K562 (cell line): ENCODE measurements around the gene NUDT22. TPM values are rescaled to one million over a fixed set of nuclear protein-coding genes. Genes with fewer than 3 reads are reported as not detected.

Source experiments
- CBFA2T2 ChIP-seq: fragments of 450-650 bp; conservative IDR thresholded peaks from 2 replicates; pipeline ENCODE4 v1.6.1; 2017; ENCODE audit warnings: mild to moderate bottlenecking
- CBX2 ChIP-seq: fragments of 200-600 bp; sonication (generic); IDR thresholded peaks from one replicate; pipeline ENCODE4 v1.6.1; 2012; ENCODE audit warnings: mild to moderate bottlenecking, low read length, inconsistent platforms; ENCODE audit not compliant: insufficient read depth, poor library complexity, severe bottlenecking
- CREB1 ChIP-seq, 2 experiments: sonication (generic) in 1 of 2; formaldehyde crosslinking in 1 of 2; IDR thresholded peaks; 2 replicates each; pipeline versions ENCODE4 v1.6.1 to v1.8.0; 2012 to 2022; ENCODE audit warnings: inconsistent platforms in 1 of 2, mild to moderate bottlenecking in 1 of 2, missing genetic modification reagents in 1 of 2, moderate library complexity in 1 of 2
- ELF4 ChIP-seq: fragments of 450-650 bp; formaldehyde crosslinking; IDR thresholded peaks from 2 replicates; pipeline ENCODE4 v1.4.0; 2022; ENCODE audit warnings: missing genetic modification characterization
- ETS2 ChIP-seq: IDR thresholded peaks from 2 replicates; pipeline ENCODE4 v1.6.1; 2016; ENCODE audit warnings: borderline replicate concordance, missing genetic modification characterization, mild to moderate bottlenecking, moderate library complexity, missing compliant biosample characterization; ENCODE audit not compliant: poor library complexity, severe bottlenecking
- FOXP1 ChIP-seq: sonication (generic); formaldehyde crosslinking; IDR thresholded peaks from 2 replicates; pipeline ENCODE4 v1.8.0; 2022; ENCODE audit warnings: mild to moderate bottlenecking, missing genetic modification reagents
- GABPB1 ChIP-seq: sonication (generic); formaldehyde crosslinking; IDR thresholded peaks from 2 replicates; pipeline ENCODE4 v1.8.0; 2022; ENCODE audit warnings: mild to moderate bottlenecking, missing genetic modification reagents
- KAT7 ChIP-seq: sonication (generic); formaldehyde crosslinking; IDR thresholded peaks from 2 replicates; pipeline ENCODE4 v1.8.0; 2022; ENCODE audit warnings: missing genetic modification reagents, mild to moderate bottlenecking, borderline replicate concordance
- NR2C1 ChIP-seq, 2 experiments: fragments of 450-650 bp; IDR thresholded peaks; 2 replicates each; pipeline ENCODE4 v1.6.1; 2017; ENCODE audit warnings: mild to moderate bottlenecking in 2 of 2, antibody characterized with exemption in 1 of 2, inconsistent platforms in 1 of 2, missing compliant biosample characterization in 1 of 2, missing genetic modification characterization in 1 of 2
- PCBP1 ChIP-seq: fragments of 200-400 bp; formaldehyde crosslinking; IDR thresholded peaks from 2 replicates; pipeline ENCODE4 v1.6.1; 2018; ENCODE audit warnings: mild to moderate bottlenecking, low read depth, low read length; ENCODE audit not compliant: poor library complexity, severe bottlenecking
- PURB ChIP-seq: sonication (generic); formaldehyde crosslinking; IDR thresholded peaks from 2 replicates; pipeline ENCODE4 v1.9.0; 2021; ENCODE audit warnings: low read depth, mild to moderate bottlenecking, missing genetic modification reagents
- SMARCB1 ChIP-seq: IDR thresholded peaks from 2 replicates; pipeline ENCODE4 v1.6.1; 2011; ENCODE audit warnings: improper control_type of control experiment, low read depth; ENCODE audit not compliant: insufficient read length
- ZFX ChIP-seq: sonication (generic); formaldehyde crosslinking; IDR thresholded peaks from 2 replicates; pipeline ENCODE4 v1.8.0; 2022; ENCODE audit warnings: mild to moderate bottlenecking, missing genetic modification reagents, moderate library complexity
- ZNF175 ChIP-seq: fragments of 200-800 bp; sonication (Bioruptor generic); IDR thresholded peaks from 2 replicates; pipeline ENCODE4 v1.6.1; 2016; ENCODE audit warnings: low read depth, mild to moderate bottlenecking, missing genetic modification characterization, missing compliant biosample characterization
- ZNF583 ChIP-seq: fragments of 250-450 bp; sonication (Bioruptor Pico); IDR thresholded peaks from 2 replicates; pipeline ENCODE4 v1.4.0; 2020
- polyA plus RNA-seq, 8 experiments: library from polyadenylated mRNA; depleted of rRNA in 4 of 8; stranded (reverse) in 5 of 8; unstranded in 3 of 8; fragments of >200 nt; fragmentation: Nextera tagmentation in 2 of 8; fragmentation: Illumina TruSeq in 1 of 8; extraction: Ambion mirVana in 2 of 8; extraction: Trizol in 1 of 8; gene quantifications; 2 replicates each; pipeline versions ENCODE4 v1.2.1 to v1.2.3, GENCODE V29; 2011 to 2014; ENCODE audit warnings: inconsistent platforms in 1 of 8, missing spikeins in 1 of 8
- total RNA-seq, 7 experiments: library from RNA; depleted of rRNA in 6 of 7; stranded (reverse); fragments of >200 nt in 6 of 7; fragmentation: Illumina TruSeq in 2 of 7; extraction: Trizol in 2 of 7; gene quantifications; 2 replicates each; pipeline versions ENCODE4 v1.2.1 to v1.2.3, GENCODE V29; 2011 to 2021; ENCODE audit warnings: low replicate concordance in 1 of 7
- TF ChIP-seq, protein P1 (sequence below): sonication (generic); formaldehyde crosslinking; IDR thresholded peaks from 2 replicates; pipeline ENCODE4 v1.8.0; 2022; ENCODE audit warnings: missing genetic modification reagents, mild to moderate bottlenecking, moderate library complexity, borderline replicate concordance
- TF ChIP-seq, protein P2 (sequence below), 2 experiments: IDR thresholded peaks; 2 replicates each; pipeline ENCODE4 v1.6.1; 2012; ENCODE audit warnings: improper control_type of control experiment in 2 of 2, low read depth in 2 of 2, low read length in 2 of 2, borderline replicate concordance in 1 of 2
- TF ChIP-seq, protein P3 (sequence below): IDR thresholded peaks from 2 replicates; pipeline ENCODE4 v1.6.1; 2011; ENCODE audit not compliant: insufficient read length; ENCODE audit errors: extremely low read depth
- TF ChIP-seq, protein P4 (sequence below): fragments of 450-650 bp; IDR thresholded peaks from 2 replicates; pipeline ENCODE4 v1.6.1; 2016

NUDT22 gene
- total and polyA plus RNA-seq, 9 of the 15 experiments (the other 6 are each of a cell fraction or from before 2014, with no cell fraction given), result 6.3 to 92.6 (median 37.4) TPM

DNA sequence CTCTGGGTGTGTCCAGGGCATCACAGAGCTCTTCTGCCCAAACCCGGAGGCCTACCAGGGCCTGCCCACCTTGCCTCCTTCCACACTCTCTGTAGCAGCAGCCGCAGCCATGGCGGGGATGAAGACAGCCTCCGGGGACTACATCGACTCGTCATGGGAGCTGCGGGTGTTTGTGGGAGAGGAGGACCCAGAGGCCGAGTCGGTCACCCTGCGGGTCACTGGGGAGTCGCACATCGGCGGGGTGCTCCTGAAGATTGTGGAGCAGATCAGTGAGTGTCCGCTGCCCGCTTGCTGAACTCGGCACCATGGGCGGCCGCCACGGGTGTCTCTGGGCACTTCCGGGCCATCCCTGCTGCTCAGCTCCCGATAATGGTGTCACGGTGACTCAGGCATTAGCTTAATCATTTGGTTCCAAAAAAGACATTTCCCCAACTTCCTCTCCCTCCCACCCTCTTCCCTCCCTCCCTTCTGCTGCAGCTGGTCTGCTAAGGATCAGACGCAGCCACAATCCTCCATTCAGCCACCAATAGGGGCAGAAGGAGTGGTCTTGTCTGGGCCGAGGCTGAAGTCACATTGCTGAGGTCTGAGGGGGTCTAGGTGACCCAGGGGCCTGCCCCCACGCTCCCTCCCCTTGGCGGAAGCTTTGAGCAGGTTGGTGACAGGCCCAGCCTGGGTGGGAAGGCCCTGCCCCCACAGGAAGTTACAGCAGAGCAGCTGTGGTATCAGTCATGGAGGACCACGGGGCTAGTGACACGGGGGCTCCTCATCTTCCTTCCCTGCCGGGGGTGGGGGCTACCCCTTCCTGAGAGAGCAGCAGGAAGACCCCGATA is 18.6 kb upstream of the NUDT22 start (continued):
- TF ChIP-seq, protein P1, sequence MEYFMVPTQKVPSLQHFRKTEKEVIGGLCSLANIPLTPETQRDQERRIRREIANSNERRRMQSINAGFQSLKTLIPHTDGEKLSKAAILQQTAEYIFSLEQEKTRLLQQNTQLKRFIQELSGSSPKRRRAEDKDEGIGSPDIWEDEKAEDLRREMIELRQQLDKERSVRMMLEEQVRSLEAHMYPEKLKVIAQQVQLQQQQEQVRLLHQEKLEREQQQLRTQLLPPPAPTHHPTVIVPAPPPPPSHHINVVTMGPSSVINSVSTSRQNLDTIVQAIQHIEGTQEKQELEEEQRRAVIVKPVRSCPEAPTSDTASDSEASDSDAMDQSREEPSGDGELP (CRISPR knock-in tag), result peak; percentile 98
- TF ChIP-seq KAT7 (CRISPR knock-in tag) (peak; percentile 21; the same call in 1 of the 2 replicates), ZNF175 (peak; percentile 66; the same call in 1 of the 2 replicates), ELF4 (CRISPR knock-in tag) (0 out of 2 replicates have a peak, but pooled peaks have one; percentile 31), PCBP1 (no peak), PURB (CRISPR knock-in tag) (no peak), GABPB1 (CRISPR knock-in tag) (peak; percentile 84), ZNF583 (0 out of 2 replicates have a peak, but pooled peaks have one; percentile 18), CBX2 (no peak), SMARCB1 (no peak), CREB1 (IDR thresholded peaks at IDR 0.05) (peak; percentile 42; the same call in 1 of the 2 replicates), CREB1 (CRISPR knock-in tag; IDR thresholded peaks at IDR 0.05) (peak; percentile 65), NR2C1 (IDR thresholded peaks at IDR 0.05) (no peak), NR2C1 (tag; IDR thresholded peaks at IDR 0.05) (peak; percentile 44; the same call in 1 of the 2 replicates), ETS2 (tag) (peak; percentile 14), FOXP1 (CRISPR knock-in tag) (no peak), ZFX (peak; percentile 79; the same call in 1 of the 2 replicates), CBFA2T2 (peak; percentile 62)
- TF ChIP-seq, protein P2, sequence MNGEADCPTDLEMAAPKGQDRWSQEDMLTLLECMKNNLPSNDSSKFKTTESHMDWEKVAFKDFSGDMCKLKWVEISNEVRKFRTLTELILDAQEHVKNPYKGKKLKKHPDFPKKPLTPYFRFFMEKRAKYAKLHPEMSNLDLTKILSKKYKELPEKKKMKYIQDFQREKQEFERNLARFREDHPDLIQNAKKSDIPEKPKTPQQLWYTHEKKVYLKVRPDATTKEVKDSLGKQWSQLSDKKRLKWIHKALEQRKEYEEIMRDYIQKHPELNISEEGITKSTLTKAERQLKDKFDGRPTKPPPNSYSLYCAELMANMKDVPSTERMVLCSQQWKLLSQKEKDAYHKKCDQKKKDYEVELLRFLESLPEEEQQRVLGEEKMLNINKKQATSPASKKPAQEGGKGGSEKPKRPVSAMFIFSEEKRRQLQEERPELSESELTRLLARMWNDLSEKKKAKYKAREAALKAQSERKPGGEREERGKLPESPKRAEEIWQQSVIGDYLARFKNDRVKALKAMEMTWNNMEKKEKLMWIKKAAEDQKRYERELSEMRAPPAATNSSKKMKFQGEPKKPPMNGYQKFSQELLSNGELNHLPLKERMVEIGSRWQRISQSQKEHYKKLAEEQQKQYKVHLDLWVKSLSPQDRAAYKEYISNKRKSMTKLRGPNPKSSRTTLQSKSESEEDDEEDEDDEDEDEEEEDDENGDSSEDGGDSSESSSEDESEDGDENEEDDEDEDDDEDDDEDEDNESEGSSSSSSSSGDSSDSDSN (IDR thresholded peaks at IDR 0.05; ENCODE audit: borderline replicate concordance in 1 of 2, low read depth in 2 of 2, low read length in 2 of 2), result 0 out of 4 replicates have a peak, but pooled peaks of 1 of the 2 experiments have one; percentile 27
- TF ChIP-seq, protein P3, sequence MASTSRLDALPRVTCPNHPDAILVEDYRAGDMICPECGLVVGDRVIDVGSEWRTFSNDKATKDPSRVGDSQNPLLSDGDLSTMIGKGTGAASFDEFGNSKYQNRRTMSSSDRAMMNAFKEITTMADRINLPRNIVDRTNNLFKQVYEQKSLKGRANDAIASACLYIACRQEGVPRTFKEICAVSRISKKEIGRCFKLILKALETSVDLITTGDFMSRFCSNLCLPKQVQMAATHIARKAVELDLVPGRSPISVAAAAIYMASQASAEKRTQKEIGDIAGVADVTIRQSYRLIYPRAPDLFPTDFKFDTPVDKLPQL, result no peak
- TF ChIP-seq, protein P4, sequence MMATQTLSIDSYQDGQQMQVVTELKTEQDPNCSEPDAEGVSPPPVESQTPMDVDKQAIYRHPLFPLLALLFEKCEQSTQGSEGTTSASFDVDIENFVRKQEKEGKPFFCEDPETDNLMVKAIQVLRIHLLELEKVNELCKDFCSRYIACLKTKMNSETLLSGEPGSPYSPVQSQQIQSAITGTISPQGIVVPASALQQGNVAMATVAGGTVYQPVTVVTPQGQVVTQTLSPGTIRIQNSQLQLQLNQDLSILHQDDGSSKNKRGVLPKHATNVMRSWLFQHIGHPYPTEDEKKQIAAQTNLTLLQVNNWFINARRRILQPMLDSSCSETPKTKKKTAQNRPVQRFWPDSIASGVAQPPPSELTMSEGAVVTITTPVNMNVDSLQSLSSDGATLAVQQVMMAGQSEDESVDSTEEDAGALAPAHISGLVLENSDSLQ, result peak; percentile 81
